ENCODE results near the gene ABRAXAS1.

Gene ABRAXAS1

DNA sequence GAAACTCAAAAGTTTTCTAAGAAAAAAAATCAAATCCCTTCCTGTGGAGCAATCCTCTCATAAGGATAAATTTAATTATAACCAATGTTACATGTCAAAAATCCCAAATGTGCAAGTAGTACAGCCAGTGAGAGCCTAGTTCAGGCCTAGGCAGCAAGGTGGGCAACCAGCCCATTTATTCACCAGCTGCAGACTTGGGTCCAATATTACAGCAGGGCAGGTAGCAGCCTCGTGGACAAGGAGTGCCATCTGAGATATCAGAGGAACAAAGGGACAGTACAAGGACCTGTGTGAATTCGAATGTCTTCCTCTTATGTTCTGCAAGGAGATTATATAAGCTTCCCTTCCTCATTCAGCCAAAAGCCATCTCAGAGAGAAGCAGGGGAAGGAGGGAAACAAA, 35.9 kb downstream of the ABRAXAS1 start:
- DNase-seq, result no peak

DNA sequence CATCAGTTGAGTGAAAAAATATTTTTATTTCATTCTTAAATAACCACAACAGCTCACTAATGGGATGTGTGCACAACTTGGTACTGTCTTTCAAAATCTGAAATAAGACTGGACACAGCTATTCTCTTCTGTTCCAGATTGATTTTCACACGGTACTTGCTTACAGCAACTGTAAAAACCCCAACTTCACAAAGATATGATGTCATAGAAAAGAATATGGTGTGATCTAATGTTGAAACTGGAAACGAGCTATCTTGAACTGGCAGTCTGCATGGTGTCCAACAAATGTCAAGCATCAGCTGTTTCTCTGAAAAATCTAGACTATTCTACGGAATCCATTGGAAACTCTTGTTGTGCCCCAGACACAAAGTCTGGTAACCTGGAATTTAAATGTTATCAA, 44.0 kb downstream of the ABRAXAS1 start:
- DNase-seq, result no peak

DNA sequence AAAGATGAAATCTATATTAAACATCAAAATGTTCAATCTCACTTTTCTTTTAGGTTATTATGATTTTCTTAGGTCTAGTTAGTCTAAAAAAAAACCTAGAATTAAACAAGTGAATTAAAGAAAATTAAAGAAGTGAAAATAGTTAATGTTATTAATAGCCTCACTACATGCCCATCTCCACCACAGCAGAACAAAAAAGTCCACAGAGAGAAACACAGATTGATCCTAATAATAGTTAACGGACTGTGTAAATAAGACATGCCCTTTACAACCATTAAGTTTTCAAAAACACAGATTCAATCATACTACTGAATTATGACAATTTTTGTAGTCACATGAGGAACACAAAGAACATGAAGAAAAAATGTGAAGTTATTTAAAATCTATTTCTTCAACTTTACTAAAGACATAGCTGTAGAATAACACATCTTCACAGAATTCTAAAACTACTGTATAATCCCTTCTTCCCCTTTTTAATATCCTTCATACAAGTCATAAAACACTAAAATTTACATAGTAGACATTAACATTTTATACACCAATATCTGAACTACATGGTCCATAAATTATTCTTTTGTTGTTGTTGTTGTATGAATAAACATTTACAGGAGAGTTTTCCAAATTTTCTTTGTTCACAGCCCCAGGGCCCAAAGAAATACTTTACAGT, 44.6 kb downstream of the ABRAXAS1 start:
- no peak for DNase-seq

DNA sequence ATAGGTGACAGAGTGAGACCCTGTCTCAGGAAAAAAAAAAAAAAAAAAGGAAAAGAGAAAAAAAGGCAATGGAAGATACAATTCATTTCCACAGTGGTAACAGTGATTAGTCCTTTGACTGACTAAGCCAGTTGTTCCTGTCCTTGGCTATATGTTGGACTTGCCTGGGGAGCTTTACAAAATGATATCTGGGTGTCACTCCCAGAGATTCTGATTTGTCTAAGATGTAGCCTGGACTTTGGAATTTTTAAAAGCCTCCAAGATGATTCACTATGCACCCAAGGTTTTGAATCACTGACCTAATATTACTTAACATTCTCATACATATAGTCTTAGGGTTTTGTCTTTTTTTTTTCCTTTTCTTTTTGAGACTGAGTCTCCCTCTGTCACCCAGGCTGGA, 46.2 kb downstream of the ABRAXAS1 start:
- no peak for DNase-seq

DNA sequence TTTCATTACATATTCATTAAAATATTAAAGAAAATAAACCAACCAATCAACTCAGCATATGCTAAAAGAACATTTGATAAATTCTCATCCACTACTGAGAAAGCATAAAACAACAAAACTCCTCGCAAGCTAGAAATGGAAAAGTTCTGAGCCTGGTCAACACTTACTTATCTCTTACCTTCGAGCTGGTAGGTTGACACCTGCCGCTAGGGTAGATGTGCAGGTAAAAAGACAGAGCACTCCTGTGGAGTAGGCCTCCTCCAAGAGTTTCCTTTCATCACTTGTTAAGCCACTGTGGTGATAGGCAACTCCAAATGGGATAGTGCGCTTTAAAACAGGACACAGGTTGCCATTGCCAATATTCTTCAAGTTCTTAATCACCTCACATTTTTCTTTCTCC, 48.2 kb downstream of the ABRAXAS1 start:
- DNase-seq, result no peak

DNA sequence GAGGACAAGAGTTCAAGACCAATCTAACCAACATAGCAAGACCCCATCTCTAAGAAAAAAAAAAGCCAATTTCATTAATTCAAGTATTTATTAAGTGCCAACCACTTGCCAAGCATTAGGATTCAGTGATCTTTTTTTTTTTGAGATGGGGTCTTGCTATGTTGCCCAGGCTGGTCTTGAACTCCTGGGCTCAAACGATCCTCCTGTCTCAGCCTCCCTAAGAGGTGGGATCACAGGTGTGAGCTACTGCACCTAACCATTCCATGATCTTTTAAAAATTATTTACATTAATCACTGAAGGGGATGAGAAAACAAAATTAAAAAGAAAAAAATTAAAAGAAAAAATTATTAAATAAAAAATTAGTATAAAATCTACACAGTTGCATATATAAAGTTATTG, 53.7 kb downstream of the ABRAXAS1 start:
- no peak for DNase-seq

DNA sequence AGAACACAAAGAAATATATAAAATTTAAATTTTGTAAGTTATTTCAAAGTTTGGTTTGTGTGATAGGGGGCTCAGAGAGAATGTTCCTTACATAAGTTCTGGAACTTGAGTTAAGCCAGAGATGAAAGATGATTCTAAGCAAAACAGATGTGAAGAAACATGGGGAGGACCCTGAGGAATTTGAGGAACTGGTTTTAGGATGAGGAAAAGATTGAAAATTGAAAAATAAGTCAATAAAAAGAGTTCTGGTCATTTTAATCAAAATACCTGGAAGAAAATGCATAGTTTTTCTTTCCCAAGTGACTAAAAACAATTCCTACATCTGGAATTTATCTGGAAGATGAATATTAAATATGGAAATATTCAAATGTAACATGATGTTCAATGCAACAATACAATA, 66.7 kb downstream of the ABRAXAS1 start:
- DNase-seq, result no peak

DNA sequence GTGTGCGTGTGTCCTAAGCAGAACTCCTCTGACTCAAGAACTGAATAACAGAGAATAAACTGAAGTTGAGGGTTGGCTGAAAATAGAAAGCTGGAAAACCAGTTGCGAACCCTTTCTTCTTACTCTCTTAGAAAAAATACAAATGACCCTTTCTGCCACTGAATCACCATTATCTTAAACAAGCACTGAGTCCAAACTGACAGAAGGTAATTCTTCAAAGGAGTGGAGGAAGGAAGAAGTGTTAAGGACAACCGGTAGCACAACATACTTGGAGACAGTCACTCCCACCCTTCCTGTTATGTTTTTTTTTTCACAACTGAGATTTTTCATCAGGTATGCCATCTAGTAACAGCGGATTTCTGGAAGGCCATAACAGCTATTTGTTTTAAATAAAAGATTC, 67.3 kb downstream of the ABRAXAS1 start:
- no peak for DNase-seq

DNA sequence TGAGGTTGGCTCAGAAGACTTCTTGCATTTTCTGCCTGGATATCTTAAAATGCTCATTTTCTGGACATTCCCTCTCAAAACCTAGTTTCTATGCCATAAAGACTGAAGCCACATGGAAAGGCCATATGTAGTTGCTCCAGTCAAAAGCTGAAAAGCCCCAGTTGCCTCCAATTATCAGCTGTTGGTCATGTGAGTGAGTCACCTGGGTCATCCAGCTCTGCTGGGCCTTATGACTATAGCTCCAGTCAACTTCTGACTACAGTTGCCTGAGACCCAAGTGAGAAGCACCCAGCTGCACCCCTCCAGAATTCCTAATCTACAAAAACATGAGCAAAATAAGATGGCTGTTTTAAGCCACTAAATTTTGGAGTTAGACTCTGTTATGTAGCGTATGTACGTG, 71.2 kb downstream of the ABRAXAS1 start:
- DNase-seq, result no peak

All from stimulated activated naive CD4-positive, alpha-beta T cell treated with Interleukin-2 at 50 U/mL for 16 hours (primary cell).